Activated CD4-positive, alpha-beta T cell treated with anti-CD3 and anti-CD28 coated beads for 36 hours (primary cell): ENCODE data around the gene SPTLC1. TPM values are rescaled to one million over a fixed set of nuclear protein-coding genes. Genes with fewer than 3 reads are reported as not detected.
"Not testable (repeated sequence)": the region's sequence is repeated elsewhere in the genome, so short reads cannot be mapped to it uniquely, and the experiment has no call there.

ENCODE experiments used
- ATAC-seq: fragments of 200-7000 bp; cut with Tn5 transposase; one replicate; pipeline ENCODE4 v1.10.0; 2021; ENCODE audit warnings: mild to moderate bottlenecking, moderate library complexity
- CTCF ChIA-PET: fragments of 350-600 bp; sonication (Branson Sonifier 250); formaldehyde crosslinking; loops from one replicate; lab custom pipeline; 2021; ENCODE audit warnings: antibody characterized with exemption; lab: Charles Lee
- POLR2A ChIA-PET: fragments of 350-600 bp; sonication (Branson Sonifier 250); formaldehyde crosslinking; loops from one replicate; lab custom pipeline; 2021; ENCODE audit warnings: antibody characterized with exemption, inconsistent platforms; lab: Charles Lee
- DNase-seq: peaks from one replicate; pipeline ENCODE4 v3.0.0-alpha.2; 2020
- H3K27ac Mint-ChIP-seq: one replicate; pipeline ENCODE4 v1.8.0; 2021; ENCODE audit warnings: mixed read lengths
- H3K27me3 Mint-ChIP-seq: one replicate; pipeline ENCODE4 v1.8.0; 2021; ENCODE audit warnings: mixed read lengths
- H3K36me3 Mint-ChIP-seq: one replicate; pipeline ENCODE4 v1.8.0; 2021; ENCODE audit warnings: low read depth, mixed read lengths
- H3K4me1 Mint-ChIP-seq: one replicate; pipeline ENCODE4 v1.8.0; 2021; ENCODE audit warnings: mixed read lengths
- H3K4me3 Mint-ChIP-seq: one replicate; pipeline ENCODE4 v1.8.0; 2021; ENCODE audit warnings: mild to moderate bottlenecking, moderate library complexity, mixed read lengths
- H3K9me3 Mint-ChIP-seq: one replicate; pipeline ENCODE4 v1.8.0; 2021; ENCODE audit warnings: low read depth, mixed read lengths
- intact Hi-C, 2 experiments: fragments of 100-400 bp; cut with DNase I in 1 of 2; cut with micrococcal nuclease in 1 of 2; formaldehyde crosslinking; loops; one replicate each; pipeline versions ENCODE4 v1.14.2 to v1.15.1; 2022 to 2024; cut with DNase I, micrococcal nuclease
- total RNA-seq, 2 experiments: library from RNA; stranded (reverse); gene quantifications; one replicate each; pipeline ENCODE4 v1.2.3, GENCODE V29; 2021

Gene SPTLC1
- total RNA-seq, 2 experiments from 2014 or later: 45.9 to 46.6 TPM

DNA sequence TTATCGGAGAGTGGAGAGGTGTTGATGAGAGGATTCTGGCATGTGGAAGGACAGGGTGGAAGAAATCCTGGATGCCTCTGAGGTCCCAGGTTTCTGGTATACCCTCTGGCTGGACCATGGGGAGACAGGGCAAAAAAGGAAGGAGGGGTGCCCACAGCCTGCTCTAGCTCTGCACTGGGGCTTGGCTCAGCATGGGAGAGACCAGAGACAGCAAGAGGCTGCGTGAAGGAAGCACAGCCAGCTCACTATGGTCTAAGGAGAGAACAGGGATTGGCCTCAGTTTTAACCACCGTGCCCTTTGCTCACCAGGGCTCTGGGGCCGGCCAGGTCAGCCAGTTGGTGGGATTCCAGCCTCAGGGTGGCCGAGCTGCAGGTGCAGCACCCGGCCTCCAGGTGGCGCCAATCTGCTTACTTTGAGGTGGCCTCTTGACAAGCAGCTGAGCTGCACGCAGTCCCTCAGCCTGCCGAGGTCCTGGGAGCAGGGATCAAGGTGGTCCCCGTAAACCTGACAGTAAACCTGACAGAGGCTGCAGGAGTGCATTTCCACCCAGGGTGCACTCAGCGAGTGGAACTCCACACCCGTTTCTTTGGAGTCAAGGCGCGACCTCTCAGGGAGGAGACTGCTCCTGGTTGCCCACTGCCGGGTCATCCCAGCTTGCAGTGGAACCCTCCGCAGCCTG, 25.0 kb upstream of the SPTLC1 start:
- peaks cover 8% of the 10 kb centered on the region for H3K4me1 Mint-ChIP-seq

DNA sequence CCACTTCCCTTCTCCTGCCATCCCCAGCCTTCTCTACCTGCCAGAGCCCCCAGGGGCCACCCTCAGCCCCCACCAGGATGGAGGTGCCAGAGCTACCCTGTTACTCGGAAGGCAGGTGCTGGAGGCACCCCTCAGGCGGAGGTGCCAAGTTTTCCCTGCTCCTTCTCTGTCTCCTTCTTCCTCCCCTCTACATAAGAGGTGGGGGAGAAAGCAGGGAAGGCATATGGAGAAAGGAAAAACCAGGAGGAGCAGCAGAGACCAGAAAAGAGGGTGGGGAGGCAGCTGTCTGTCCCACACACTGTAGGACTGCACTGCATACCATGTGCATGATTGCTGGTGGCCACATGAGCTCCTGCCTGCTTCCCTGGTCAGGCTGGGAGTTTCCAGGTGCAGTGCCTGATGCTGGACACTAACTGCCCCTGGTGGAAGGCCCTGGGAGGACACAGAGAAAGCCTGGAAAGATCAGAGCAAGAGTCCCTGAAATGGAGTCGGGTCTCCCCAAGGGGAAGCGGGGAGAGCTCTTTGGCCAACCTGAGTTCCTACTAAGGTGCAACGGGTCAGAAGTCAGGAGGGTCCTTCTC, 23.8 kb upstream of the SPTLC1 start:
- H3K27ac Mint-ChIP-seq, DNase-seq, H3K4me1 Mint-ChIP-seq, POLR2A ChIA-PET, H3K9me3 Mint-ChIP-seq, H3K4me3 Mint-ChIP-seq, H3K36me3 Mint-ChIP-seq, ATAC-seq: not testable (repeated sequence)
- CTCF ChIA-PET: interaction anchor here (0.7 to 4.3 kb wide), 27 partner anchors 10 to 658 kb away, joined by 3 to 37 read pairs (median 3); no protein-coding TSS in a partner anchor
- peaks cover 25% of the 10 kb centered on the region for H3K27me3 Mint-ChIP-seq
- intact Hi-C loops: loop anchor here (1.0 to 10.0 kb wide), 3 partner anchors 106 to 495 kb away; no protein-coding TSS in a partner anchor

More for the DNA sequence above, 25.0 kb upstream of the SPTLC1 start:
- no peaks in the 10 kb centered on the region for H3K36me3 Mint-ChIP-seq
- ATAC-seq (peak; percentile 62), DNase-seq (peak; percentile 85)
- intact Hi-C loops: loop anchor here (2.0 to 5.0 kb wide), 4 partner anchors 52 to 651 kb away; no protein-coding TSS in a partner anchor
- H3K4me3 Mint-ChIP-seq: no peak overlapping the region
- H3K27ac Mint-ChIP-seq: no peak overlapping the region
- H3K27me3 Mint-ChIP-seq: peaks cover 30% of the 10 kb centered on the region
- ChIA-PET POLR2A (interaction anchor here (0.5 kb wide), 1 partner anchor 238 kb away, joined by 3 read pairs; no protein-coding TSS in a partner anchor), CTCF (interaction anchor here (0.5 to 4.3 kb wide), 46 partner anchors 8 to 904 kb away, joined by 3 to 37 read pairs (median 4); no protein-coding TSS in a partner anchor)
- no peaks in the 10 kb centered on the region for H3K9me3 Mint-ChIP-seq

DNA sequence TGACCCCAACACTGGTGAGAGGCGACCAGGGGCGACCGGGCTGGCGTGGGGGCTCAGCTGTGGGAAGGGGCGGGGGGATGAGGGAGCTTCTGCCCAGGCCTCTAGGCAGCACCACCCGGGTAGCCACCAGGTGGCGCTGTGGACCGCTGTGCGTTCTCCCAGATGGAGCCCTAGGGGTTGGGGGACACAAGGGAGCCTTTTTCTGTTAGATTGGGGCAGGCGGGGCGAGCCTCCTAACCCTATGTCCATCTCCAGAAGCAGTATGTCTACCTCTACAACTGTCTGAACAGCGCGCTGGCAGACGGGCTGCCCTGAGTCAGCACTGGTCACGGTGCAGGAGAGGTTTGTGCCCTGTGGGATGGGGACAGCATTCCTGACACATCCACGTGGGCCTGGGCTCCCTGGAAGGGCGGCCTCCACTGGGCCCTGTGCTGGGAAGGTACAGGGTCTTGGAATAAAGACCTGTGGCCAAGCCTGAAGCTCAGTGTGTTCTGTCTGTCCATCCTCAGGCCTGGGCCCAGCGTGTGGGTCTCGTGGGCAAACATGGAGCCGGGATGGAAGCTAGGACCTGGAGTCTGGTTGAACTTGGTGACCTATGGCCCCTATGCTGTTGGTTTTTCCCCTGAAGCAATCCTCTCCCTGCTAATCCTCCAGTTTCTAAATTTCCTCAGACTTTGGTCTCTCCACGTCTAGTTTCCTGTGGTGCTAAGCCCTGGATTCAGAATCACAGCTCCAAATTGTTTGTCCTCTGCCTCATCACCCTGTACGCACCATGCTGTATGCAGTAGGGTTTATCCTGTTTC, 23.1 kb upstream of the SPTLC1 start:
- peak; percentile 67 for ATAC-seq
- DNase-seq: peak; percentile 89
- no peaks in the 10 kb centered on the region for H3K9me3 Mint-ChIP-seq
- H3K27ac Mint-ChIP-seq: no peak overlapping the region
- no peaks in the 10 kb centered on the region for H3K36me3 Mint-ChIP-seq
- H3K4me3 Mint-ChIP-seq: no peak overlapping the region
- CTCF ChIA-PET: interaction anchor here (0.6 to 4.3 kb wide), 17 partner anchors 10 to 659 kb away, joined by 3 to 37 read pairs (median 3); partner anchors contain the start of genes CENPP and NOL8
- POLR2A ChIA-PET: interaction anchor here (0.6 kb wide), 1 partner anchor 38 kb away, joined by 4 read pairs; no protein-coding TSS in a partner anchor
- peaks cover 13% of the 10 kb centered on the region for H3K4me1 Mint-ChIP-seq
- intact Hi-C loops: loop anchor here (1.0 to 10.0 kb wide), 3 partner anchors 106 to 496 kb away; no protein-coding TSS in a partner anchor
- peaks cover 21% of the 10 kb centered on the region for H3K27me3 Mint-ChIP-seq

DNA sequence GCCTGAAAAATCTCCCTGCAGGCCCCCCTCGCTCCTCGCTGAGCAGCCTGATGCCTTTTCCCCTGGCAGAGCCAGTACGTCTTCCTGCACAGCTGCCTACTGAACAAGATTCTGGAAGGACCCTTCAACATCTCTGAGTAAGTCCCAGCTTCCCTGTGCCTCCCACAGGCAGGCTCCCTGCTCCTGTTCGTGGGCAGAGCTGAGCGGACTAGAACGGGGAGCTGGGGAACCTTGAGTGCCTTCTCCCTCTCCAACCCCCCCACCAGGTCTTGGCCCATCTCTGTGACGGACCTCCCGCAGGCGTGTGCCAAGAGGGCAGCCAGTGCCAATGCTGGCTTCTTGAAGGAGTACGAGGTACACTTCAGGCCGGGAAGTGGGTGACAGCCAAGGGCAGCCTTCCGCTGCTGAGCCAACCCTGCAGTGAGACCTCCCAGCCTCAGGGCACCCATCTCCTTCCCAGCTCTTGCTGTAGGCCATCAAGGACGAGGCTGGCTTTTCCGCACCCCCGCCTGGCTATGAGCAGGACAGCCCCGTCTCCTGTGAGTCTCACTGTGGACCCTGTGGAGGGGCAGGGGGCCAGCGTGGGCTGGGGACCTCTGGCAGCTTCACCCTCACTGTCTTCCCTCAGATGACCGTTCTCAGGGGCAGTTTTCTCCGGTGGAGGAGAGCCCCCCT, 21.1 kb upstream of the SPTLC1 start:
- CTCF ChIA-PET: interaction anchor here (1.2 to 1.8 kb wide), 3 partner anchors 11 to 655 kb away, joined by 3 to 6 read pairs (median 4); no protein-coding TSS in a partner anchor
- POLR2A ChIA-PET: no interaction called here
- Mint-ChIP-seq H3K4me3 (no peak overlapping the region), H3K36me3 (no peaks in the 10 kb centered on the region), H3K27ac (no peak overlapping the region), H3K9me3 (peaks cover 1% of the 10 kb centered on the region), H3K4me1 (peaks cover 11% of the 10 kb centered on the region), H3K27me3 (peaks cover 19% of the 10 kb centered on the region)
- no peak for DNase-seq
- intact Hi-C loops: loop anchor here in 1 of 2 experiments (5.0 to 10.0 kb wide), 2 partner anchors 108 to 496 kb away; no protein-coding TSS in a partner anchor
- ATAC-seq: no peak

DNA sequence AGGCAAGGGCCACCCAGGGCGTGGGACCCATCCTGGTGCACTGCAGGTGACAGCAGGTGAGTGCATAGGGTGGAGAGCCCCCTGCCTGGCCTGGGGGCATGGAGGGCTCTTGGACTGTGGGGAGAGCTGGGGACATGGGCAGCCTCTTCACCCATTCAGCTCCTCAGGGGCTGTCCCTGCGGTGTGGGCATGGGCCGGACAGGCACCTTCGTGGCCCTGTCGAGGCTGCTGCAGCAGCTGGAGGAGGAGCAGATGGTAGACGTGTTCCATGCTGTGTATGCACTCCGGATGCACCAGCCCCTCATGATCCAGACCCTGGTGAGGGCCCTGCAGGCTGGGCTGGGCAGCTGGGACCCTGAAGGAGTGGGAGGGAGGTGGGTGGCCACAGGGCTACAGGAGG, 20.4 kb upstream of the SPTLC1 start:
- H3K4me1 Mint-ChIP-seq: peaks cover 6% of the 10 kb centered on the region
- H3K27me3 Mint-ChIP-seq: peaks cover 17% of the 10 kb centered on the region
- peaks cover 1% of the 10 kb centered on the region for H3K36me3 Mint-ChIP-seq
- ChIA-PET POLR2A (no interaction called here), CTCF (interaction anchor here (0.5 to 1.8 kb wide), 6 partner anchors 10 to 656 kb away, joined by 3 to 6 read pairs (median 4); no protein-coding TSS in a partner anchor)
- H3K4me3 Mint-ChIP-seq: no peak overlapping the region
- H3K27ac Mint-ChIP-seq: no peak overlapping the region
- ATAC-seq: no peak
- H3K9me3 Mint-ChIP-seq: peaks cover 3% of the 10 kb centered on the region
- no peak for DNase-seq
- intact Hi-C loops: loop anchor here in 1 of 2 experiments (2.0 to 10.0 kb wide), 3 partner anchors 109 to 655 kb away; no protein-coding TSS in a partner anchor

DNA sequence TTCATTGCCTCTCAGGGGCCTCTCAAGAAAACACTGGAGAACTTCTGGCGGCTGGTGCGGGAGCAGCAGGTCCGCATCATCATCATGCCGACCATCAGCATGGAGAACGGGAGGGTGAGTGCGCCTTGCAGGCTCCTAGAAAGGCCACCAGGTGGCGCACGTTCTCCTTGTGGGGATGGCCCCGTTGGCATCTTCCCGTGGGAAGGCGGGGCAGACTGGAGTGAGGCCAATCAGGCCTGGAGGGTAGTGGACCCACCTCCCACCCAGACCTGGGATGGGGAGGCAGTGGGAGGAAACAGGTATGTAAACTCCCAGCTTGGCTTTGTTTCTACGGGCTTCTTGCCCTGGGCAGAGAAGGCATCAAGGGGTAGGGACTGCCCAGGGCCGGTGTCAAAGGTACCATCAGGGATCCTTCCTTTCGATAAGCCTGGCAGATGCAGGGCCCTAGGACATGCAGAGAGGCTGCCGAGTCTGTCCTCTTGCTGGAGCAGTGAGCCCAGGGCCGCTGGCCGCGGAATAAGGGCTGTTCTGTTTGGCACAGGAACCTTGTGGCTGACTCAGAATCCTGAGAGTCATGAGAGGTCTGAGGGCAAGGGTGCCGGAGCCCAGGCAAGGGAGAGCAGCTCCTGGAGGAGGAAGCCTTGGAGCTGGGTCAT, 18.9 kb upstream of the SPTLC1 start:
- Mint-ChIP-seq H3K27ac (no peak overlapping the region), H3K36me3 (peaks cover 1% of the 10 kb centered on the region), H3K27me3 (peaks cover 22% of the 10 kb centered on the region), H3K4me3 (peak overlapping the region; percentile 15), H3K9me3 (peaks cover 3% of the 10 kb centered on the region), H3K4me1 (peaks cover 4% of the 10 kb centered on the region)
- intact Hi-C loops: loop anchor here (1.0 to 10.0 kb wide), 5 partner anchors 111 to 657 kb away; partner anchors contain the start of gene IARS1 (in 1 of the 2)
- CTCF ChIA-PET: interaction anchor here (0.8 to 1.8 kb wide), 5 partner anchors 14 to 657 kb away, joined by 3 to 6 read pairs (median 3); no protein-coding TSS in a partner anchor
- POLR2A ChIA-PET: no interaction called here
- DNase-seq: peak; percentile 91
- peak; percentile 92 for ATAC-seq

DNA sequence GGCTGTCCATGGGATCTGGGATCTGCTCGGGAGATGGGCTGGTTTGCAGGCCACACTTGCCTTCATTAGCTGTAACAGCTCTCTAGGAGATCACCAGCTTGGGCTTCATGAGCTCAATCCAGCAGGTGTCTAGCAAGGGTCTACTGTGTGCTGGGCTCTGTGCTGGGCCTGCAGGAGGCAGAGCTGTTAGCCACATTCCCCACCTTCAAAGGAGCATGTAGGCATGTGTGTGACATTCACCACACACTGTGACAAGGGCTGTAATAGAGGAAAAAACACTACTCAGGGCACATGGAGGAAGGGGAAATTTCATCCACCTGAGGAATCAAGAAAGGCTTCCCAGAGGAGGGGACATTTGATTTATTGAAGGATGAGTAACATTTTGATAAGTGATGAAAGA, 17.7 kb upstream of the SPTLC1 start:
- H3K9me3 Mint-ChIP-seq: not testable (repeated sequence)
- intact Hi-C loops: loop anchor here (5.0 to 10.0 kb wide), 3 partner anchors 112 to 574 kb away; partner anchors contain the start of gene IARS1 (in 1 of the 2)

DNA sequence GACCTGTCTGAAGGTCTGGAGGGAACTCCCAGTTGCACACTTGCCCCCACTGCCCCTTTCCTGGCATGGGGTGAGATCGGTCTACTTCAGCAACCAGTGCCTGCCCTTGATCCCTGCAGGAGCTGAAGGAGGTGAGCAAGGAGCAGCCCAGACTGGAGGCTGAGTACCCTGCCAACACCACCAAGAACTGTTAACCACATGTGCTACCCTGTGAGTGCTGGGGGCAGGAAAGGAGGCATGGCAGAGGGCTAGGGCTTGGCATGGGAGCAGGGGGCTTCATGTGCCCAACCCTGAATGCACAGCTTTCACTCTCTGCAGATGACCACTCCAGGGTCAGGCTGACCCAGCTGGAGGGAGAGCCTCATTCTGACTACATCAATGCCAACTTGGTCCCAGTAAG, 17.3 kb upstream of the SPTLC1 start:
- Mint-ChIP-seq H3K36me3 (peaks cover 1% of the 10 kb centered on the region), H3K4me3 (no peak overlapping the region), H3K4me1 (peaks cover 4% of the 10 kb centered on the region), H3K9me3 (peaks cover 3% of the 10 kb centered on the region), H3K27me3 (peaks cover 22% of the 10 kb centered on the region), H3K27ac (no peak overlapping the region)
- ChIA-PET CTCF (no interaction called here), POLR2A (no interaction called here)
- intact Hi-C loops: loop anchor here (5.0 to 10.0 kb wide), 3 partner anchors 112 to 575 kb away; partner anchors contain the start of gene IARS1 (in 1 of the 2)
- ATAC-seq (no peak), DNase-seq (no peak)

More for the DNA sequence above, 17.7 kb upstream of the SPTLC1 start:
- CTCF ChIA-PET, H3K27ac Mint-ChIP-seq, H3K36me3 Mint-ChIP-seq, ATAC-seq, POLR2A ChIA-PET, DNase-seq, H3K4me1 Mint-ChIP-seq, H3K4me3 Mint-ChIP-seq: not testable (repeated sequence)
- H3K27me3 Mint-ChIP-seq: peaks cover 22% of the 10 kb centered on the region

DNA sequence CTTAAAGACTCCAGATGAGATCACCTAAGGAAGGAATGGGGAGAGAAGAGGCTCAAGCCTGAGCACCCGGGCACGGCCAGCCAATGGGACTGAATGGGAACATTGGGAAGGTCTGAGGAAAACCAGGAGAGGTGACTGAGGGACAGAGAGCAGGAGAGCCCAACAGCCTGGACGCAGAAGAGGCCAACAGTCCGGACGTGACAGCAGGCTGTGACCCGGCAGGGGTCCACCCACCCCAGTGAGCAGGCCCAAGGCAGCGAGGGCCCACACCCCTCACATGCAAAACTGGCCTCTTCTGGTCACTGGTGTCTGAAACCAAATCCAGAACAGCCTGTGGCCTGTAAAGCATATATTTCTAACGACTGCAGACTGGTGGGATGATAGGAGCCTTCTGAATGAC, 7.6 kb upstream of the SPTLC1 start:
- intact Hi-C loops: no loop called here
- H3K4me3 Mint-ChIP-seq: no peak overlapping the region
- no peaks in the 10 kb centered on the region for H3K9me3 Mint-ChIP-seq
- peaks cover 6% of the 10 kb centered on the region for H3K27me3 Mint-ChIP-seq
- H3K36me3 Mint-ChIP-seq: no peaks in the 10 kb centered on the region
- no peak overlapping the region for H3K27ac Mint-ChIP-seq
- CTCF ChIA-PET: interaction anchor here (0.7 kb wide), 1 partner anchor 12 kb away, joined by 3 read pairs; no protein-coding TSS in a partner anchor
- DNase-seq: no peak
- POLR2A ChIA-PET: no interaction called here
- no peaks in the 10 kb centered on the region for H3K4me1 Mint-ChIP-seq
- no peak for ATAC-seq

DNA sequence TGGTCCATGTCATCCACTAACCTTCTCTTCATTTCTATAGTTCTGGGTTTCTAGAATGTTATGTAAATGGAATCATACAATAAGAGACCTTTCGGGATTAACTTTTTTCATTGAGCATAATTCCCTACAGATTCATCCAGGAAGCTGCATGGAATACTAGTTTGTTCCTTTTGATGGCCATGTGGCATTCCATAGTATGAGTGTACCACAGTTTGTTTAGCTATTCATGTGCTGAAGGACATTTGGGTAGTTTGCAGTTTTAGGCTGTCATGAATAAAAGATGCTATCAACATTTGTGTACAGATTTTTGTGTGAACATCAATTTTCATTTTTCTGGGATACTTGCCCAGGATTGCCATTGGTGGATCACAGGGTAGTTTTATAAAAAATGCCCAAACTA, 6.8 kb upstream of the SPTLC1 start:
- ChIA-PET CTCF (interaction anchor here (0.7 kb wide), 2 partner anchors 13 to 180 kb away, joined by 3 read pairs; no protein-coding TSS in a partner anchor), POLR2A (no interaction called here)
- DNase-seq: no peak
- Mint-ChIP-seq H3K9me3 (no peaks in the 10 kb centered on the region), H3K36me3 (no peaks in the 10 kb centered on the region), H3K4me3 (no peak overlapping the region), H3K27ac (no peak overlapping the region), H3K4me1 (no peaks in the 10 kb centered on the region), H3K27me3 (peaks cover 6% of the 10 kb centered on the region)
- intact Hi-C loops: no loop called here
- ATAC-seq: no peak
